ENCODE data around the gene ZNF527. TPM values are rescaled to one million over a fixed set of nuclear protein-coding genes. Genes with fewer than 3 reads are reported as not detected.

Gene ZNF527
- total and polyA plus RNA-seq, 9 of the 15 experiments (the other 6 are each of a cell fraction or from before 2014, with no cell fraction given): 0.18 to 1.4 (median 0.86) TPM

DNA sequence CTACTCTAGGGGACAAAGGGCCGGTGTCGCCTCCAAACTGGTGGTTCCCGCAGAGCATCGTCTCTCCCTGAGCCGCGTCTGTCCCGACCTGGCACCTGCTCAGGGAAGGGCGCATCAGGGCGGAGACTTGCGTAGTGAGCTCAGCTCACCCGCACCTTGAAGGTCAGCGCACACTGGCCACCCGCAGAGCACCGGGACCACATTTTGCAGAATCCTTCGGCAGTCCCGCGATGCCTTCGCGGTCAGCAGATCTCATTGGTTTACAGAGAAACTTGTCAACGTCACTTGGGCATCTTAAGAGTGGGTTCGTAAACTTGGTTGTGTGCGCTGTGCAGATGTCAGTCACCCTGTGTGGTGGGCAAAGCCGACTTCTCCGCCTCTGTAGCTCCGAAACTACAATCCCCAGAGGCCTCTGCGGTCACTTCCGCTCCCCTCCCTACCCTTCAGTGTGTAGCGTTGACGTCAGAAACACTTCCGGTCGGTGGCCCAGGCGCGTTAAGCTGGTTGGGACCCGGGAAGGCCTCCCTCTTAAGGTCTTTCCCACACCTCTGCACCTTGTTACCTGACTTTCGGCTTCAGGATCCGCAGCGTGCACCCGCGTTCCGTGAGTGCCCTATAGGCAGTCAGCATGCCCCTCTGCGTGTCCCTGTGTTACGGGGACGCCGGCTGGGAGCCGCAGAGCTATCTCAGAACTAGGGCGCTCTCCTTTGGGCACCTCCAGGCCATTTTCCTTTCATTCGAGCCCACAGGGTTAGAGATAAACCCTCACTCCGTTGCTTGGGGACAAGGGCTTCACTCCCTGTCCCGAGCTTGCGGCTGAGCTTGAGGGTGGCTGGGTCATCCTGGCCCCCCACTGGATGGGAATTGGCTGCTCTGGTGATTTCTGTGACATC, 36.5 kb upstream of the ZNF527 start (continued):
- TF ChIP-seq JUND (IDR thresholded peaks at IDR 0.05; ENCODE audit: borderline replicate concordance, low read depth, low read length) (no peak), JUND (tag; IDR thresholded peaks at IDR 0.05; ENCODE audit: borderline replicate concordance, low read depth, low read length) (0 out of 3 replicates have a peak, but pooled peaks have one; percentile 41), GABPA (tag; conservative IDR thresholded peaks at IDR 0.05; ENCODE audit: low read depth) (peak; percentile 87), ATF1 (CRISPR knock-in tag; IDR thresholded peaks at IDR 0.05) (no peak), ATF1 (tag; IDR thresholded peaks at IDR 0.05) (peak; percentile 74), KAT7 (CRISPR knock-in tag; IDR thresholded peaks at IDR 0.05; ENCODE audit: borderline replicate concordance) (no peak), CBX3 (IDR thresholded peaks at IDR 0.05; ENCODE audit: borderline replicate concordance in 1 of 2, low read length in 2 of 2) (no peak), NR2C1 (IDR thresholded peaks at IDR 0.05) (no peak), NR2C1 (tag; IDR thresholded peaks at IDR 0.05) (peak; percentile 77), ETV1 (tag; conservative IDR thresholded peaks at IDR 0.05; ENCODE audit: low read depth) (peak; percentile 56; the same call in 1 of the 2 replicates), GABPB1 (CRISPR knock-in tag; IDR thresholded peaks at IDR 0.05) (peak; percentile 73), HCFC1 (IDR thresholded peaks at IDR 0.05; ENCODE audit: low read depth, low read length) (peak; percentile 64), CREM (IDR thresholded peaks at IDR 0.05; ENCODE audit: low read depth) (peak; percentile 70)
- TF ChIP-seq, protein P1, sequence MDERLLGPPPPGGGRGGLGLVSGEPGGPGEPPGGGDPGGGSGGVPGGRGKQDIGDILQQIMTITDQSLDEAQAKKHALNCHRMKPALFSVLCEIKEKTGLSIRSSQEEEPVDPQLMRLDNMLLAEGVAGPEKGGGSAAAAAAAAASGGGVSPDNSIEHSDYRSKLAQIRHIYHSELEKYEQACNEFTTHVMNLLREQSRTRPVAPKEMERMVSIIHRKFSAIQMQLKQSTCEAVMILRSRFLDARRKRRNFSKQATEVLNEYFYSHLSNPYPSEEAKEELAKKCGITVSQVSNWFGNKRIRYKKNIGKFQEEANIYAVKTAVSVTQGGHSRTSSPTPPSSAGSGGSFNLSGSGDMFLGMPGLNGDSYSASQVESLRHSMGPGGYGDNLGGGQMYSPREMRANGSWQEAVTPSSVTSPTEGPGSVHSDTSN (CRISPR knock-in tag; IDR thresholded peaks at IDR 0.05; ENCODE audit: low read depth): no peak
- TF ChIP-seq, protein P1 (tag; conservative IDR thresholded peaks at IDR 0.05; ENCODE audit: low read depth): no peak

Measured in K562 (cell line).